C4-2B (cell line): ENCODE results near the gene POLN.
"Not testable (repeated sequence)": the region's sequence is repeated elsewhere in the genome, so short reads cannot be mapped to it uniquely, and the experiment has no call there.

ENCODE experiments used
- H3K27ac ChIP-seq: fragments of 450-650 bp; 2 replicates; pipeline ENCODE4 v1.5.1; 2017
- ZFX ChIP-seq: fragments of 450-650 bp; IDR thresholded peaks from 2 replicates; pipeline ENCODE4 v1.6.1; 2017
- TF ChIP-seq, protein P1 (sequence below): fragments of 450-650 bp; conservative IDR thresholded peaks from 2 replicates; pipeline ENCODE4 v1.5.1; 2017; ENCODE audit warnings: mild to moderate bottlenecking

The POLN gene

DNA sequence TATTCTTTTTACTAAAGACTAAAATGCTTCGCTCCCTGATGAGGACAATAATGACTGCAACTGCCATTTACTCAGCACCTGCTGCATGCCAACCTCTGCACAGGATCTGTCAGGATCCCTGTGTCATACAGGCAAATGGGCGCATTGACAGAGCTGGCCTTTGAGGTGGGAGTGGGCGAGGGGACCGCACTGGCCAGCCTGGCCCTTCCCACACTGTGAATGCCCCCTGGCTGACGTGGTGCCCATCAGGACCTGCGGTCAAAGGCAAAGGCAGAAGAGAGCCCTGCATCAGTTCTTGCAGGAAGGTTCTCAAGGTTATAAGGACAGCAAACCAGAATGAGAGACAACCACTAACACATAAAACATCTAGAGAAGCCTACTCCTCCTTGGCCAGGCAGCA, 67.9 kb downstream of the POLN start:
- TF ChIP-seq, protein P1, sequence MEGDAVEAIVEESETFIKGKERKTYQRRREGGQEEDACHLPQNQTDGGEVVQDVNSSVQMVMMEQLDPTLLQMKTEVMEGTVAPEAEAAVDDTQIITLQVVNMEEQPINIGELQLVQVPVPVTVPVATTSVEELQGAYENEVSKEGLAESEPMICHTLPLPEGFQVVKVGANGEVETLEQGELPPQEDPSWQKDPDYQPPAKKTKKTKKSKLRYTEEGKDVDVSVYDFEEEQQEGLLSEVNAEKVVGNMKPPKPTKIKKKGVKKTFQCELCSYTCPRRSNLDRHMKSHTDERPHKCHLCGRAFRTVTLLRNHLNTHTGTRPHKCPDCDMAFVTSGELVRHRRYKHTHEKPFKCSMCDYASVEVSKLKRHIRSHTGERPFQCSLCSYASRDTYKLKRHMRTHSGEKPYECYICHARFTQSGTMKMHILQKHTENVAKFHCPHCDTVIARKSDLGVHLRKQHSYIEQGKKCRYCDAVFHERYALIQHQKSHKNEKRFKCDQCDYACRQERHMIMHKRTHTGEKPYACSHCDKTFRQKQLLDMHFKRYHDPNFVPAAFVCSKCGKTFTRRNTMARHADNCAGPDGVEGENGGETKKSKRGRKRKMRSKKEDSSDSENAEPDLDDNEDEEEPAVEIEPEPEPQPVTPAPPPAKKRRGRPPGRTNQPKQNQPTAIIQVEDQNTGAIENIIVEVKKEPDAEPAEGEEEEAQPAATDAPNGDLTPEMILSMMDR = no peak
- no peak for TF ChIP-seq ZFX
- H3K27ac ChIP-seq = no peak overlapping the region

DNA sequence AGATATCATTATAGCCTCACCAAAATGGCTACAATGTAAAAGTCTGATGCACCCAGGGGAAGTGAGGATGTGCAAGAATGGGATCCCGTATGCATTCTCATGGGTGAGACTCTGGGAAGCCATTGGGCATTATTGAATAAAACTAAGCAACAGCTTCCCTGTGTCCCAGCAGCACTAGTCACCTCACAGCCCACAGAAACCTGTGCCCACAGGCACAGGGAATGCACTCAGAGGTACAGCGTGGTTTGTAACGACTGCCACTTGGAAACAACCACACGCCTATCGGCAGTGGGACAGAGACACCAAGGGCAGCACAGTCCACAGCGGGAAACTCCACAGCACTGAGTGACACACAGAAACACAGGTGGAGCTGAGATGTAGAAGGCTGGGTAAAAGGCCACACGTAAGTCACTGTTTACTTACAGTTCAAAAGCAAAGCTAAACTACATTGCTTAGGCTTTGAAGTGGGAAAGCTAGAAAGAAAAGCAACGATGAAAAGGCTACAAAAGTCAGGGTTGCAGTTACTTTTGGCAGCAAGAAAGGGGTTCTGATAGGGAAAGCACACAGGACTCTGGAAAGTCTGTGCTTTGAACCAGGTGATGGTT, 69.2 kb downstream of the POLN start:
- TF ChIP-seq, protein P1 = no peak
- TF ChIP-seq ZFX = no peak
- H3K27ac ChIP-seq = no peak overlapping the region

DNA sequence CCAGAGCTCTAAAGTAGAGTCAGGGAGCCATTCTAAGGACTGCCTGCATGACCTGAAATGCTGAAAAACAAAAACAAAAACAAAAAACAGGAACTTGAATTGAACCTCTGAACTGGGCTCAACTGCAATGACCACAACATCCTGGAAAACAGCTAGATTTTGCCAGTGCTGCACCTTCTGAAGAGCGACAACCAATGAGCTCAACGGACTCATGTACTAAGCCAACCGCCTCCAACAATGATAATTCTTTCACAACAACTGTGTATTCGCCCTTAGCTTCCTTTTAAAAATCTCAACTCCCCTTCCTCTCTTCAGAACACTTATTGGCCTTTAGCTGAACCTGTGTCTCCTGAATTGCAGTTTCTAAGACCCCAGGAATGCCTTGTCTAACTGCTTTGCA, 69.8 kb downstream of the POLN start:
- no peak overlapping the region for H3K27ac ChIP-seq
- TF ChIP-seq, protein P1 = no peak
- TF ChIP-seq ZFX = no peak

DNA sequence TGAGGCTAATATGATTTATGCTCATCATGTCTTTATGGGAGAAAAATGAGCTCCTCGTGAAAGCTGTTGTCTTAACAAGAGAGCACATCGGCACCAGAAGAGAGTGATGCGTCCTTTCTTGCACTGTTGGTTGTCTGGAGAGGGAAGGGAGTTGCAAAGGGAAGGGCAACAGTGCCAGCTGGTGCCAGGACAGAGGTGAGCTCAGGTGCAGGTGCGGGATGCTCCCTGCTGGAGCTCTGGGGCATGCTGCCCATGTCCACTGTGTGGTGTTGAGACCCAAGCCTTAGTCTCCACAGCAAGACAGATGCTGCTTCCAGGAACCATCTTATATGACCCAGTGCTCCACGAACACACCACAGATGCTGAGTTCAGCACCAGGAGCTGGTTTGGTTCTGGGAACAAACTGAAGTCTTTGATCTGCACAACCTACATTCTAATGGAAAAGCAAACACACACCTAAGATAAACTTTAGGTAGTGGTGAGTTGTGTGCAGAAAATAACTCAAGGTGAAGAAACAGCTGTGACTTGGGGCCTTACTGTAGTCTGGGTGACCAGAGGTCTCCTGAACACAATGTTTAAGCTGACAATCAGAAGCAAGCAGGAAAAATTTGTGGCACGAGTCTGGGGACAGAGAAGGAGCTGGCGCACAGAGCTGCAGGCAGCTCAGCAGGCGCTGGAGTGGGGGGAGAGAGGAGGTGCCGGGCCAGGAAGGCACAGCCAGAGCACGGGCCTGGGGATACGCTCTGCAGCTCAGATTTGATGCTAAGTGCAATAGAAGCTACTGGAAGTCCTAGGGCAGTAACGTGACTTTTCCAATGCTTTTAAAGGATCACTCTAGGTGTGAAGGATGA, 73.2 kb downstream of the POLN start:
- TF ChIP-seq ZFX = no peak
- TF ChIP-seq, protein P1 = no peak
- H3K27ac ChIP-seq = no peak overlapping the region

DNA sequence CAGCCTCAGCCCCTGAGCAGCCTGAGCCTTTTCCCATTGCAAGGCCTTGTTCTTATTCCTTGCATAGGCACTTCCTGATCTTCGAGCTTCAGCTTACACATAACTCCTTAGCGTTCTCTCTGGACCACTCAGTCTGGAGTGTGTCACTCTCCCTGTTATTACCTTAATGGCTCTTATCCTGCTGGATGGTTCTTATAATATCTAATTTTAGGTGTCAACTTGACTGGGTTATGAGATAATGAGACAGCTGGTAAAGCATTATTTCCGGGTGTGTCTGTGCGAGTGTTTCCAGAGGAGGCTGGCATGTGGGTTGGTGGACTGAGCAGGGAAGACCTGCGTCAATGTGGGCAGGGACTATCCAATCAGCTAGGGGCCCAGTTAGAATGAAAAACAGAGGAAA, 75.7 kb downstream of the POLN start:
- no peak overlapping the region for H3K27ac ChIP-seq
- TF ChIP-seq, protein P1 = no peak
- TF ChIP-seq ZFX = no peak

DNA sequence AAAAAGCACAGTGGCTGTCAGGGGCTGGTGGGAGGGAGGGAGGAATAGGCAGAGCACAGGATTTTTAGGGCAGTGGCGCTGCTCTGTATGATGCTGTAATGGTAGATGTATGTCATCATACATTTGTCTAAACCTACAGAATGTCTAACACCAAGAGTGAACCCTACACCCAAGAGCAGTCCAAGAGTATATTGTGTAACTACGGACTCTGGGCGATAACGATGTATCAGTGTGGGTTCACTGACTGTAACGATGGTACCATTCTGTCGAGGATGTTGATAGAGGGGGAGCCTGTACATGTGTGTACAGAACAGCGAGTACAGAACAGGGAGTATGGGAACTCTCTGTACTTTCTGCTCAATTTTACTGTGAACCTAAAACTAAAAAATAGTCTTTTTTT, 76.5 kb downstream of the POLN start:
- no peak overlapping the region for H3K27ac ChIP-seq
- TF ChIP-seq ZFX = no peak
- TF ChIP-seq, protein P1 = no peak

DNA sequence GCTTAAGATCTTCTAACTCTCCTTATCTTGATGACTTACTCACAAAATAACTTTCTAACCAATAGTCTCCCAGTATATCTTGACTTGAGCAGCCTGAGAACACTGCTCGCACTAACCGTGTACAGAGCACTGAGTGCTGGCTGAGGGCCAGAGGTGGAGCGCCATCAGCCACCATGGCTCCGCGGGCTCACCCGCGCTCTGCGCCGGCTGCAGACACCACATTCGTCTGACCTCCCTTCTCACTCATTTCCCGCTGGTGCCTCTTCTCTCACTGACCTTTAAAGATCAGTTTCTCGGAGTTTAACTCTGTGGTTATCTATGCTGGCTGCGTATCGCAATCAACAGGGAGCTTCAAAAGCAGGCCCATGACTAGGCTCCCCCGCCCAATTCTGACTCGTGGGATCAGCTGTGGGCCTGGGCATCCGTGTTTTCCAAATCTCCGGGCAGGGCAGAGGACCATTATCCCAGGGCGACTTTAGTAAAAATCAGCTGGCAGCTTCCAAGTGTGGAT, 78.6 kb downstream of the POLN start:
- TF ChIP-seq ZFX = no peak
- TF ChIP-seq, protein P1 = no peak
- H3K27ac ChIP-seq = no peak overlapping the region

DNA sequence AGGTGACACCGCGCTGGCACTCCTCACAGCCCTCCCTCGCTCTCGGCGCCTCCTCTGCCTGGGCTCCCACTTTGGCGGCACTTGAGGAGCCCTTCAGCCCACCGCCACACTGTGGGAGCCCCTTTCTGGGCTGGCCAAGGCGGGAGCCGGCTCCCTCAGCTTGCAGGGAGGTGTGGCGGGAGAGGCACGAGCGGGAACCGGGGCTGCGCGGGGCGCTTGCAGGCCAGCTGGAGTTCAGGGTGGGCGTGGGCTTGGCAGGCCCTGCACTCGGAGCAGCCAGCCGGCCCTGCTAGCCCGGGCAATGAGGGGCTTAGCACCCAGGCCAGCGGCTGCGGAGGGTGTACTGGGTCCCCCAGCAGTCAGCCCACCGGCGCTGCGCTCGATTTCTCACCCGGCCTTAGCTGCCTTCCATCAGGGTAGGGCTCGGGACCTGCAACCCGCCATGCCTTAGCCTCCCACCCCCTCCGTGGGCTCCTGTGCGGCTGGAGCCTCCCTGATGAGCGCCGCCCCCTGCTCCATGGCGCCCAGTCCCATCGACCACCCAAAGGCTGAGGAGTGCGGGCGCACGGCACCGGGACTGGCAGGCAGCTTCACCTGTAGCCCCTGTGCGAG, 80.7 kb downstream of the POLN start:
- not testable (repeated sequence) for H3K27ac ChIP-seq
